Renal cortical epithelial cell (primary cell): Measurements from ENCODE around the gene HABP4. TPM values are rescaled to one million over a fixed set of nuclear protein-coding genes. Genes with fewer than 3 reads are reported as not detected.
A peak's percentile ranks its signal among the peaks of the same experiment; 100 is the strongest.

Experiments used
- DNase-seq: peaks from one replicate; pipeline ENCODE4 v3.0.0-alpha.2; 2011; ENCODE audit warnings: low read depth
- total RNA-seq: library from RNA; depleted of rRNA; stranded (reverse); fragments of >200 nt; gene quantifications from 2 replicates; pipeline ENCODE4 v1.2.3, GENCODE V29; 2014

The HABP4 gene
- total RNA-seq: 21.0 and 24.8 TPM in 2 replicates

GRCh38 chr9:96449845-96450612, at the start of gene HABP4:
Gene HABP4 (plus strand): TSS chr9:96450169. CDS start chr9:96450280, 111 bp downstream.
- peak; percentile 74 for DNase-seq

GRCh38 chr9:96408409-96409280, 41.3 kb upstream of the HABP4 start:
- DNase-seq: no peak

GRCh38 chr9:96411129-96411838, 38.7 kb upstream of the HABP4 start:
- DNase-seq: no peak

GRCh38 chr9:96412174-96412913, 37.6 kb upstream of the HABP4 start:
- DNase-seq: no peak

GRCh38 chr9:96413302-96414221, 36.4 kb upstream of the HABP4 start:
- no peak for DNase-seq

- DNase-seq: peak; percentile 36
Observed at GRCh38 chr9:96417051-96417586, 32.9 kb upstream of the HABP4 start.

GRCh38 chr9:96417661-96418082, 32.3 kb upstream of the HABP4 start:
- no peak for DNase-seq

GRCh38 chr9:96418083-96418919, 31.7 kb upstream of the HABP4 start, which contains the start of gene ZNF367:
Gene ZNF367 (minus strand): TSS chr9:96418370. CDS start chr9:96418032, 338 bp downstream.
- peak; percentile 86 for DNase-seq

- DNase-seq: peak; percentile 63
Observed at GRCh38 chr9:96418920-96419690, 30.9 kb upstream of the HABP4 start.

- no peak for DNase-seq
Observed at GRCh38 chr9:96419691-96419969, 30.3 kb upstream of the HABP4 start.

- peak; percentile 100 for DNase-seq
Observed at GRCh38 chr9:96420468-96421219, 29.3 kb upstream of the HABP4 start.

- no peak for DNase-seq
Observed at GRCh38 chr9:96423322-96423984, 26.5 kb upstream of the HABP4 start.

GRCh38 chr9:96423985-96424336, 26.0 kb upstream of the HABP4 start:
- DNase-seq: no peak

- no peak for DNase-seq
Observed at GRCh38 chr9:96425500-96426169, 24.3 kb upstream of the HABP4 start.

GRCh38 chr9:96429732-96430131, 20.2 kb upstream of the HABP4 start:
- DNase-seq: no peak

- DNase-seq: no peak
Observed at GRCh38 chr9:96430377-96430776, 19.6 kb upstream of the HABP4 start.

GRCh38 chr9:96435345-96435744, 14.6 kb upstream of the HABP4 start:
- DNase-seq: no peak
